PC-9 (cell line): ENCODE measurements around the gene NPB. TPM values are rescaled to one million over a fixed set of nuclear protein-coding genes. Genes with fewer than 3 reads are reported as not detected.

Experiments used
- BruUV-seq: library from RNA; stranded (reverse); fragments of 400-500 nt; replicated peaks from 2 replicates; lab custom pipeline; 2021; lab: Mats Ljungman, UMichigan
- CTCF ChIA-PET: fragments of 300-600 bp; sonication (Branson Sonifier 250); formaldehyde crosslinking; loops from one replicate; lab custom pipeline; 2022; ENCODE audit warnings: antibody characterized with exemption; lab: Charles Lee
- POLR2A ChIA-PET: fragments of 300-600 bp; sonication (Branson Sonifier 250); formaldehyde crosslinking; loops from one replicate; lab custom pipeline; 2022; ENCODE audit warnings: antibody characterized with exemption; ENCODE audit not compliant: unreplicated experiment; lab: Charles Lee
- DNase-seq, 2 experiments: peaks; one replicate each; pipeline versions ENCODE4 v3.0.0 to v3.0.0-alpha.2; 2015 to 2022; ENCODE audit warnings: mixed read lengths in 1 of 2
- H2AFZ ChIP-seq: fragments of 200-600 bp; sonication (generic); 2 replicates; pipeline ENCODE4 v1.8.1; 2017; ENCODE audit warnings: antibody characterized with exemption
- H3F3A ChIP-seq: fragments of 200-600 bp; sonication (generic); 2 replicates; pipeline ENCODE4 v1.8.1; 2017; ENCODE audit warnings: antibody characterized with exemption, mild to moderate bottlenecking, low read depth; ENCODE audit not compliant: insufficient read depth
- H3K27ac ChIP-seq: fragments of 200-600 bp; sonication (generic); 2 replicates; pipeline ENCODE4 v1.6.1; 2016; ENCODE audit warnings: mixed run types
- H3K27me3 ChIP-seq: fragments of 200-600 bp; sonication (generic); 2 replicates; pipeline ENCODE4 v1.6.1; 2016; ENCODE audit warnings: low read depth, mixed run types; ENCODE audit not compliant: insufficient read depth
- H3K36me3 ChIP-seq: fragments of 200-600 bp; sonication (generic); 2 replicates; pipeline ENCODE4 v1.6.1; 2016; ENCODE audit warnings: low read depth, mixed run types
- H3K4me1 ChIP-seq: fragments of 200-600 bp; sonication (generic); replicated peaks from 2 replicates; pipeline ENCODE4 v1.6.1; 2016; ENCODE audit warnings: mixed run types; ENCODE audit not compliant: insufficient read depth
- H3K4me2 ChIP-seq: fragments of 200-600 bp; sonication (generic); 2 replicates; pipeline ENCODE4 v1.6.1; 2017; ENCODE audit warnings: mixed run types
- H3K4me3 ChIP-seq: fragments of 200-600 bp; sonication (generic); 2 replicates; pipeline ENCODE4 v1.6.1; 2016; ENCODE audit warnings: mixed run types
- H3K79me2 ChIP-seq: fragments of 200-600 bp; sonication (generic); 2 replicates; pipeline ENCODE4 v1.6.1; 2017; ENCODE audit warnings: low read depth, mixed run types
- H3K9me2 ChIP-seq: fragments of 200-600 bp; sonication (generic); 2 replicates; pipeline ENCODE4 v1.8.1; 2017; ENCODE audit warnings: mild to moderate bottlenecking; ENCODE audit not compliant: insufficient read depth
- H3K9me3 ChIP-seq: fragments of 200-600 bp; sonication (generic); 2 replicates; pipeline ENCODE4 v1.8.1; 2016; ENCODE audit warnings: low read depth; ENCODE audit not compliant: insufficient read depth
- H4K20me1 ChIP-seq: fragments of 200-600 bp; sonication (generic); 2 replicates; pipeline ENCODE4 v1.8.1; 2017; ENCODE audit not compliant: insufficient read depth
- CTCF ChIP-seq: fragments of 200-600 bp; sonication (generic); conservative IDR thresholded peaks from 2 replicates; pipeline ENCODE4 v1.6.1; 2017; ENCODE audit warnings: mixed run types, antibody characterized with exemption, mild to moderate bottlenecking, moderate library complexity
- EZH2 ChIP-seq: fragments of 200-600 bp; sonication (generic); IDR thresholded peaks from 2 replicates; pipeline ENCODE4 v1.8.0; 2017; ENCODE audit warnings: antibody characterized with exemption, low read depth
- intact Hi-C: fragments of 100-400 bp; cut with micrococcal nuclease; formaldehyde crosslinking; loops from one replicate; pipeline ENCODE4 v1.10.0; 2022; ENCODE audit not compliant: unreplicated experiment
- total RNA-seq: library from RNA; stranded (reverse); gene quantifications from 2 replicates; pipeline ENCODE4 v1.2.3, GENCODE V29; 2021

The NPB gene
- total RNA-seq, 1 experiment from 2014 or later = 1.1 TPM

GRCh38 chr17:81871387-81872230 lies 30.4 kb upstream of the NPB start:
- TF ChIP-seq EZH2 (no peak), CTCF (no peak; the same call in 1 of the 2 replicates)
- ChIA-PET POLR2A (interaction anchor here (0.7 kb wide), 1 partner anchor 149 kb away, joined by 3 read pairs; no protein-coding TSS in a partner anchor), CTCF (no interaction called here)
- H3K27me3 ChIP-seq = no peaks in the 10 kb centered on the region
- TSS peak; percentile 63 for BruUV-seq
- peaks cover 53% of the 10 kb centered on the region for H3F3A ChIP-seq
- peak overlapping the region; percentile 88 for H3K4me3 ChIP-seq
- H3K4me2 ChIP-seq = peak overlapping the region; percentile 95
- H3K4me1 ChIP-seq = 0 out of 2 replicates have a peak, but pooled peaks cover 14% of the 10 kb centered on the region
- H3K36me3 ChIP-seq = no peaks in the 10 kb centered on the region
- H3K27ac ChIP-seq = peak overlapping the region; percentile 87
- H3K9me2 ChIP-seq = no peaks in the 10 kb centered on the region
- peaks cover 29% of the 10 kb centered on the region for H3K79me2 ChIP-seq
- intact Hi-C loops = loop anchor here (2.0 kb wide), 1 partner anchor 151 kb away; the partner anchor contains the start of genes CENPX and LRRC45
- H4K20me1 ChIP-seq = peaks cover 17% of the 10 kb centered on the region
- peak overlapping the region; percentile 77 for H2AFZ ChIP-seq
- H3K9me3 ChIP-seq = no peaks in the 10 kb centered on the region
- peak; percentile 47 to 91 for DNase-seq

- Histone ChIP-seq H3K27ac (no peak overlapping the region), H3K4me2 (no peak overlapping the region), H3K4me3 (no peak overlapping the region), H4K20me1 (no peaks in the 10 kb centered on the region), H3K9me3 (no peaks in the 10 kb centered on the region), H3F3A (peaks cover 17% of the 10 kb centered on the region; the same call in 1 of the 2 replicates), H2AFZ (no peak overlapping the region), H3K27me3 (no peaks in the 10 kb centered on the region), H3K36me3 (no peaks in the 10 kb centered on the region), H3K4me1 (0 out of 2 replicates have a peak, but pooled peaks cover 2% of the 10 kb centered on the region), H3K9me2 (no peaks in the 10 kb centered on the region), H3K79me2 (peaks cover 6% of the 10 kb centered on the region)
- POLR2A ChIA-PET = no interaction called here
- CTCF ChIA-PET = no interaction called here
- BruUV-seq = no TSS peak
- no peak for DNase-seq
- intact Hi-C loops = no loop called here
- no peak for TF ChIP-seq EZH2
- TF ChIP-seq CTCF = no peak
Measured at GRCh38 chr17:81877569-81877968, 24.5 kb upstream of the NPB start.

- Histone ChIP-seq H3K4me3 (no peak overlapping the region), H3K9me3 (no peaks in the 10 kb centered on the region), H3K36me3 (no peaks in the 10 kb centered on the region), H4K20me1 (no peaks in the 10 kb centered on the region), H2AFZ (no peak overlapping the region), H3K4me1 (no peaks in the 10 kb centered on the region), H3K27ac (no peak overlapping the region), H3K4me2 (no peak overlapping the region), H3F3A (peaks cover 14% of the 10 kb centered on the region; the same call in 1 of the 2 replicates), H3K27me3 (no peaks in the 10 kb centered on the region), H3K79me2 (no peaks in the 10 kb centered on the region), H3K9me2 (no peaks in the 10 kb centered on the region)
- ChIA-PET CTCF (no interaction called here), POLR2A (no interaction called here)
- intact Hi-C loops = no loop called here
- DNase-seq = no peak
- no TSS peak for BruUV-seq
- TF ChIP-seq EZH2 = no peak
- no peak for TF ChIP-seq CTCF
Measured at GRCh38 chr17:81878294-81878693, 23.7 kb upstream of the NPB start.
